ENCODE results near the gene IFRD2.
A peak's percentile ranks its signal among the peaks of the same experiment; 100 is the strongest.
"Not testable (repeated sequence)": the region's sequence is repeated elsewhere in the genome, so short reads cannot be mapped to it uniquely, and the experiment has no call there.

IFRD2 gene

GRCh38 chr3:50286322-50287227 is 5.7 kb downstream of the IFRD2 start:
- no peak for DNase-seq

DNA sequence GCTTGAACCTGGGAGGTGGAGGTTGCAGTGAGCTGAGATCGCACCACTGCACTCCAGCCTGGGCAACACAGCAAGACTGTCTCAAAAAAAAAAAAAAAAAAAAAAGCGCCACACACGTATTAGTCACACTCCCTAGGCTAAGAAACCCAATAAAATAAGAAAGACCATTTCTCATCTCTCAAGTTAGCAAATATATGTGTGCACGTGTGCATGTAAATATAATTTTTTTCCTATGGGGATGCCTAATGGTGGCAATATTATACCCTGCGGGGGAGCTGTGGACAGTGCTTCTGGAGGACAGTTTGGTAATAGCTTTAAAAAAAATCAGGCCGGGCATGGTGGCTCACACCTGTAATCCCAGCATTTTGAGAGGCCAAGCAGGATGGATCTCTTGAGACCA is 8.1 kb downstream of the IFRD2 start:
- not testable (repeated sequence) for DNase-seq

GRCh38 chr3:50279255-50280016 is 12.8 kb downstream of the IFRD2 start:
- DNase-seq = no peak

GRCh38 chr3:50278880-50279224 is 13.4 kb downstream of the IFRD2 start, which contains the start of gene LSMEM2:
TSS of gene LSMEM2 (plus strand) at chr3:50279087. CDS start at chr3:50279114, 27 bp downstream.
- peak in 15 of 51 donors; percentile 18 to 65 (median 48) for DNase-seq

DNA sequence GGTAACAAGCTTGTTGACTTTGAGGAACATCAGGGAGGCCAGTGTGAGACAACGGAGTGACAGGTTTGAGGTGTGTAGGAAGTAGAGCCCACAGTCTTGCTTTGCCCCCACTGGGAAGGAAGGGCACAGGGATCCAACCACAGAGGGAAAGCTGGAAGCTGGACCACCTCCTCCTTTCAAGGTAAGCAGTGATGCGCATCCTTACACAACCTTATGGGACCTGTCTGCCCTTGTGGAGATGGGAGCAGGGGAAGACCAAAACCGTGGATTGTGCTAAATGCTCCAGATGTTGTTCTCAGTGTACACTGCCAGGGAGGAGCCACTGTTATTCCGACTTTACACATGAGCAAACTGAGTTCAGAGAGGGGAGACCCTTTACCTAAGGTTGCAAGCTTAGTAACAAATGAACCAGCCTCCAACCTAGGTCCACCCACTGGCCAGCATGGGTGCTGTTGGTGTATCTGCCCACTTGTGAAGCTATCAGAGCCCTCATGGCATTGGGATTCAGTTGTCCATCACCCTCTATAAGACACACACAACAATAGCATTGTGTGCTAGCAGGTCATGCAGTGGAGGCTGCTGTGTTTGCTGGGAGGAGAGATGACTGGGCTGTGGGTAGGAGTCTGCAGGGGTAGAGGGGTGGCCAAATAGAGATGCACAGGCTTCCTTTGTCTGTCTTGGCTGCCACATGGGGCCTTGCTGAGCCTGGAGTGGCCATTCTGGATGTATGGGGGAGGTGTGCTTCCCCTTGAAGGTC is 13.9 kb downstream of the IFRD2 start:
- DNase-seq = peak in 13 of 51 donors; percentile 26 to 65 (median 52)

DNA sequence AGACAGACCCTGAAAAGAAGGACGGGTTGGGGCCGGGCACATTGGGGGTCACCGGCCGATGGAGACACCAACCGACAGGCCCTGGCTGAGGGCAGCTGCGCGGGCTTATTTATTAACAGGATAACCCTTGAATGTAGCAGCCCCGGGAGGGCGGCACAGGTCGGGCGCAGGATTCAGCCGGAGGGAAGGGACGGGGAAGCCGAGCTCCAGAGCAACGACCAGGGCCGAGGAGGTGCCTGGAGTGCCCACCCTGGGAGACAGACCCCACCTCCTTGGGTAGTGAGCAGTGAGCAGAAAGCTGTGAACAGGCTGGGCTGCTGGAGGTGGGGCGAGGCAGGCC is 15.5 kb downstream of the IFRD2 start:
- DNase-seq = no peak

GRCh38 chr3:50275996-50276761 is 16.1 kb downstream of the IFRD2 start:
- no peak for DNase-seq

DNA sequence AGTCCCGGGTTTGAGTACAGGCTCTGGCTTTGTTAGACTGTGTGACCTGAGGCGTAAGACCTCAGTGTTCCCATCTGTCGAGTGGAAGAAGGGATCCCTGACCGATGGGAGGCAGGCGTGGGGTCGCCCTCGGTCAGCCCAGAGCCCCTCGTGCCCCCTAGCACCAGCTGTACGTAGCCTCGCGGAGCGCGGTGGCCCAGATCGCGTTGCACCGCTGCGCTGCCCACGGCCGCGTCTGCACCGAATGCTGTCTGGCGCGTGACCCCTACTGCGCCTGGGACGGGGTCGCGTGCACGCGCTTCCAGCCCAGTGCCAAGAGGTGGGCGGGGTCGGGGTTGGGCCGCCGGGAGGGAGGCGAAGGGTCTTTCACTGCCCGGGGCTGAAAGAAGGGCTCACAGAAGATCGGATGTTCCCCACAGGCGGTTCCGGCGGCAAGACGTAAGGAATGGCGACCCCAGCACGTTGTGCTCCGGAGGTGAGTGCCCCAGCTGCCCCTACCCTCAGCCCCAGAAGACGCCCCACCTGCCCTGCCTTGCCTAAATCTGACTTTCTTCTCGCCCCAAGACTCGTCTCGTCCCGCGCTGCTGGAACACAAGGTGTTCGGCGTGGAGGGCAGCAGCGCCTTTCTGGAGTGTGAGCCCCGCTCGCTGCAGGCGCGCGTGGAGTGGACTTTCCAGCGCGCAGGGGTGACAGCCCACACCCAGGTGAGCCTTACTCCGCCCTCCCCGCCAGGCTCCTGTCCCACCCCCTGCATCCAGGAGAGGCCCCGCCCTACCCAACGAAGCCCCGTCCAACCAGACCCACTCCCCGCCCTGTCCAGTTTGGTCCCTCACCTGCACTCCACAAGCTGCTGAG is 16.9 kb downstream of the IFRD2 start:
- DNase-seq = no peak

DNA sequence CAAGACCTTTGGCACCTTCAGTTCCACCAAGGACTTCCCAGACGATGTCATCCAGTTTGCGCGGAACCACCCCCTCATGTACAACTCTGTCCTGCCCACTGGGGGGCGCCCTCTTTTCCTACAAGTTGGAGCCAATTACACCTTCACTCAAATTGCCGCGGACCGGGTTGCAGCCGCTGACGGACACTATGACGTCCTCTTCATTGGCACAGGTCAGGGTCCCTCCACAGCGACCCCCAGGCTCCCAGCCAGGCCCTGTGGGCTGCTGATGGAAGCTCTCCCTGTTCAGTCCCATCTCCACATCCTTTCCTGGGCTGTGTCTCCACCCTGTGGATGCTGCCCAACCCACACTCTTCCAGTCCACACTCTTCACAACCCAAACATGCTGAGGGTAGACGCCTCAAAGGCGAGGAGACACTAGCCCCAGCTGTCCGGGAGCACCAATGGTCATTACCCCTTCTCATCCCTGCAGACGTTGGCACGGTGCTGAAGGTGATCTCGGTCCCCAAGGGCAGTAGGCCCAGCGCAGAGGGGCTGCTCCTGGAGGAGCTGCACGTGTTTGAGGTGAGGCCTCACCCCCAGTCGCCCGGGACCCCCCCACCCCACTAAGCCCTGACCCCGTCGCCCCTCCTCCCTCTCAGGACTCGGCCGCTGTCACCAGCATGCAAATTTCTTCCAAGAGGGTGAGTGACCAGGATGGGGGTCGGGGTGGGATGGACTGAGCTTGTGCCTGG is 17.7 kb downstream of the IFRD2 start:
- DNase-seq = peak in 23 of 51 donors; percentile 16 to 61 (median 39)

GRCh38 chr3:50273689-50274065 is 18.6 kb downstream of the IFRD2 start:
- DNase-seq = no peak

DNA sequence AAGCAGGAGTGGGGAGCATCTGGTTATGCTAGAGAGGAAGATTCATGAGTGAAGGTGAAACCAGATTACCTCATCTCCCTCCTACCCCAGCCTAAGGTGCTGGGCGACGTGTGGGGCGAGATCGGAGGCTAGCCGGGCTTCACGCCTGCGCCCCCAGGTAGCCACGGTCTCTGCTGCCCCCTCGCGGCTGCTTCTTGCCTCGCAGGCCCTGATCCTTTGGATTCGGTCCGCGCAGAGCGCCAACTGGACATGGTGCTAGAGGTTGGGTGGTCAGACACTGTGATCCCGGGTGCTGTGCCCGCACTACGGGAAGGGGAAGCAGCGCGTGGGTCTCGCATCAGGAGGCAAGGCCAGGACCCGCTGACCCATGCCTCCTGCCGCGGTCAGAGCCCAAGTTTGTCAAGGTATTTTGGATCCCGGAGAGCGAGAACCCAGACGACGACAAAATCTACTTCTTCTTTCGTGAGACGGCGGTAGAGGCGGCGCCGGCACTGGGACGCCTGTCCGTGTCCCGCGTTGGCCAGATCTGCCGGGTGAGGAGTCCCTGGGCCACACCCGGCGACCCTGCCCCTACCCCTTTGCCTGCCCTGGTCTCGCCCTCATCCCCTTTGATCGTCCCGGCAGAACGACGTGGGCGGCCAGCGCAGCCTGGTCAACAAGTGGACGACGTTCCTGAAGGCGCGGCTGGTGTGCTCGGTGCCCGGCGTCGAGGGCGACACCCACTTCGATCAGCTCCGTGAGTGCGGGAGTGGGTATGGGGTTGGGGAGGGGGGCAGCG is 19.1 kb downstream of the IFRD2 start:
- DNase-seq = peak; percentile 44 to 94 (median 80)

- not testable (repeated sequence) for DNase-seq
Measured at GRCh38 chr3:50272538-50272910, 19.7 kb downstream of the IFRD2 start.

DNA sequence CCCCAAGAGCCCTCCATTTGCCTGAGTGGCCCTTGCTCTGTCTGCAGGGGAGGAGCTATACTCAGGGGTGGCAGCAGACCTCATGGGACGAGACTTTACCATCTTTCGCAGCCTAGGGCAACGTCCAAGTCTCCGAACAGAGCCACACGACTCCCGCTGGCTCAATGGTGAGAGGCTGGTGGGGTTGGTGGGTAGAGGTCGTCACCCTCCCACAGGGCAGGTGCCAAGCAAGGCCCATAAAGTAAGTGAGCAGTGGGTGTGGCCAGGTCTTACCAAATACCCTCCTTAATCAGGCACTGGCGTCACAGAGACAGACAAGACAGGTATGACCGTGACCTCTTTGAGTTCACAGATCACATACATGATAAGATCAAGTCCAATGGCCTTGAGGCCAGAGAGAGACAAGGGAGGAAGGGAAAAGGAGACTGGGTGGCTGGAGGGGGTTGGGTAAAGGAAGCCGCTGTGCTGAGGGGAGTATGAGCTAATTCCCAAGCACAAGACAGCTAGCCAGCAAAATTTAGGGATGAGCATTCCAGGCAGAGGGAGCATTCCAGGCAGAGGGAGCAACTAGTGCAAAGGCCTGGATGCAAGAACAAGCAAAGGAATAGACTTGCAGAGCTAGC is 20.8 kb downstream of the IFRD2 start:
- DNase-seq = no peak

GRCh38 chr3:50270422-50271224 is 21.6 kb downstream of the IFRD2 start:
- DNase-seq = peak in 9 of 51 donors; percentile 9 to 34 (median 28)

DNA sequence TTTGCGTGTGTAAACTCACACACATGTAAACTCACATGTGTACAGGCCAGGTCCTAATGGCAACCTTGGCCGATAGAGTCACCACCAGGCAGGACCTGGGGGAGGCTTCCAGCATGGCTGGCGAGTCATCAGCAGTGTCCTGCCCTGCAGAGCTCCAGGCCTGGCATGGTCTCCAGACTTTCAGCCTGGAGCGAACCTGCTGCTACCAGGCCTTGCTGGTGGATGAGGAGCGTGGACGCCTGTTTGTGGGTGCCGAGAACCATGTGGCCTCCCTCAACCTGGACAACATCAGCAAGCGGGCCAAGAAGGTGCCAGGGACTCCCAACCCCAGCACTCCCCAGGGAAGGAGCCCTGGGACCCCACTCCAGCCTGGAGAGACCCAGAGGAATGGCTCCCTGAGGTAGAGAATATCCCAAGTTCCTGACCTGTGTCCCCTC is 22.2 kb downstream of the IFRD2 start:
- DNase-seq = peak in 2 of 51 donors; percentile 26 to 33

GRCh38 chr3:50269460-50269859 is 22.8 kb downstream of the IFRD2 start:
- no peak for DNase-seq
